Measurements from ENCODE around the gene CCDC170. TPM values are rescaled to one million over a fixed set of nuclear protein-coding genes. Genes with fewer than 3 reads are reported as not detected.

The CCDC170 gene
- total RNA-seq, 2 donors from 2014 or later = 0.11 to 0.20 TPM

- H3K4me1 ChIP-seq = no peaks in the 10 kb centered on the region
- TF ChIP-seq CTCF (IDR thresholded peaks at IDR 0.05) = no peak
- H3K4me3 ChIP-seq = no peak overlapping the region
- no peaks in the 10 kb centered on the region for H3K36me3 ChIP-seq
- H3K27me3 ChIP-seq = no peaks in the 10 kb centered on the region
- H3K9me3 ChIP-seq = peaks cover 0 to 4% of the 10 kb centered on the region in 2 donors
- no peak for DNase-seq (ENCODE audit: low spot score)
- no peak overlapping the region for H3K27ac ChIP-seq
These were observed 56.8 kb downstream of the CCDC170 start for GRCh38 chr6:151550618-151551017.

DNA sequence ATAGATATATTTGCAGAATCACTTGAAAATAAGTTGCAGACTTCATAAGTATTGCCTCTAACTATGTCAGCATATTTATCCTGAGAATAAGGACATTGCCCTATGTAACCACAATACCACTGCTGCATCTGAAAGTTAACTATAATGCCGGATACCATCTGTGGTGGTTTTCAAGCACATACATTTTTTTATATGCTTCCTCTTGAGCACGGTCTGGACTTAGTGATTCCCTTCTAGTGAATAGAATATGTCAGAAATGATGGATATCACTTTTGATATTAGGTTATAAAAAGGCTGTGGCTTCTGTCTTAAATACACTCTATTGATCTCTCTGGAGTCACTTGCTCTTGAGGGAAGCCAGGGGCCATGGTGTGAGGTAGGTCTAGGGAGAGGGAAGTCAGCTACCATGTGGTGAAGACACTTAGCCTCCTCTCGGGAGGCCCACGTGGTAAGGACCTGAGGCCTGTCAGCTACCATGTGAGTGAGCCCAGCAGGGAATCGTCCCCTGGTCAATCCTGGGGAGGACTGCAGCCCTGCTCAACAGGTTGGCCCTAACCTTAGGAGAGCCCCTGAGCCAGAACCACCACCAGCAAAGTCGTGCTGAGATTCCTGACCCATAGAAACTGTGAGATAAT is 57.5 kb downstream of the CCDC170 start:
- no peak overlapping the region for H3K4me3 ChIP-seq
- no peaks in the 10 kb centered on the region for H3K4me1 ChIP-seq
- H3K36me3 ChIP-seq = no peaks in the 10 kb centered on the region
- H3K27ac ChIP-seq = no peak overlapping the region
- no peak for DNase-seq (ENCODE audit: low spot score)
- no peaks in the 10 kb centered on the region for H3K27me3 ChIP-seq
- TF ChIP-seq CTCF (IDR thresholded peaks at IDR 0.05) = no peak
- peaks cover 0 to 4% of the 10 kb centered on the region in 2 donors for H3K9me3 ChIP-seq

DNA sequence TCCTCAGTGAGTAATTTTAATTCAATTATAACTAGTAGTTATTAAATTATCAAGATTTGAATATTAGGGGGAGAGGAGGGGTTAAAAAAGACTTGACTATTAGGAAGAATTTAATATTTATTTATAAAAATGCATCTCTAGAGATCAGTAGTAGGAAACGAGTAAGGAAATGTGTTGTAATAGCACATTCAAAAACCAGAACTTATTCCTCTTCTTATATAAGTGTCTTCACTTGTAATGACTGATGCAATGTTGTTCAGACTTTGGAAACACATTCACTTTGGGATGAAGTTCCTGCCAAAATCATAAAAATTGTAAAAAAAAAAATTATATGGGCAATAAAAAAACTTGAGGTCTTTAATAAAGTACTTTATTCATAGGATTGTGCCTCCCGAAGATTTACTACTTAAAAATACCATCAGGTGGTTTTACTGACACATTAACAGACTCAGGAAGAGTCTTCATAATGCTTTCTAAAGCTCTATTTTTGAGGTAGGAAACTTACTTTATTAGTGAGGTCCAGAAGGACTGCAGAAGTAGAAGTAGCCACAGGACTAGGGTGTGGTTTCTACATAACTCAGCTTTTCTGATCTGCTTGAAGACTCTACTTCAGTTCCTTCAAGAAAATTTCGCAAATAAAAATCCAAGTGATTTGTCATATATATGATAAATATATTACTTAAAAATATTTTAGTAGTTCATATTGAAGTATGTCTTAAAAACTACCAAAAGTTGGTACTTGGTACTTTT is 59.8 kb downstream of the CCDC170 start:
- Histone ChIP-seq H3K4me1 (no peaks in the 10 kb centered on the region), H3K9me3 (peaks cover 0 to 9% of the 10 kb centered on the region in 2 donors), H3K27ac (no peak overlapping the region), H3K27me3 (no peaks in the 10 kb centered on the region), H3K36me3 (no peaks in the 10 kb centered on the region), H3K4me3 (no peak overlapping the region)
- no peak for TF ChIP-seq CTCF (IDR thresholded peaks at IDR 0.05)
- no peak for DNase-seq (ENCODE audit: low spot score)

DNA sequence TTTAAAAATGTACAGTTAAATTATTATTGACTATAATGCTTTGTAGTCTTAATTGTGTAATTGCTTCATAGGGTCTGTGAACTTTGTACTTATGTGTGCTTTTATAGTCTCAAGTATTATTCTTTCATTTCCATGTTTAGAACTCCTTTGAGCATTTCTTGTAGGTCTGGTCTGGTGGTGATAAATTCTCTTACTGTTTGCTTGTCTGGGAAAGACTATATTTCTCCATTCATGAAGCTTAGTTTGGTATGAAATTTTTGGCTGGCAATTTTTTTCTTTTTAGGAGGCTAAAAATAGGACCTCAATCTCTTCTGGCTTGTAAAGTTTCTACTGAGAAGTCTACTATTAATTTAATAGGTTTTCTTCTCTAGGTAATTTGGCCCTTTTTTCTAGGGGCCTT is 67.4 kb downstream of the CCDC170 start:
- peaks cover 0 to 41% of the 10 kb centered on the region in 2 donors for H3K9me3 ChIP-seq
- H3K4me1 ChIP-seq = no peaks in the 10 kb centered on the region
- no peaks in the 10 kb centered on the region for H3K27me3 ChIP-seq
- no peaks in the 10 kb centered on the region for H3K36me3 ChIP-seq
- H3K4me3 ChIP-seq = no peak overlapping the region
- H3K27ac ChIP-seq = no peak overlapping the region
- DNase-seq (ENCODE audit: low spot score) = no peak
- no peak for TF ChIP-seq CTCF (IDR thresholded peaks at IDR 0.05)

- no peaks in the 10 kb centered on the region for H3K36me3 ChIP-seq
- DNase-seq (ENCODE audit: low spot score) = no peak
- H3K4me3 ChIP-seq = no peak overlapping the region
- no peaks in the 10 kb centered on the region for H3K4me1 ChIP-seq
- TF ChIP-seq CTCF (IDR thresholded peaks at IDR 0.05) = no peak
- no peaks in the 10 kb centered on the region for H3K27me3 ChIP-seq
- H3K27ac ChIP-seq = no peak overlapping the region
- peaks cover 0 to 32% of the 10 kb centered on the region in 2 donors for H3K9me3 ChIP-seq
These were observed 70.8 kb downstream of the CCDC170 start for GRCh38 chr6:151564654-151565053.

Measured in right atrium auricular region (tissue), 2 donors.